ENCODE measurements around the gene KLHL13.

DNA sequence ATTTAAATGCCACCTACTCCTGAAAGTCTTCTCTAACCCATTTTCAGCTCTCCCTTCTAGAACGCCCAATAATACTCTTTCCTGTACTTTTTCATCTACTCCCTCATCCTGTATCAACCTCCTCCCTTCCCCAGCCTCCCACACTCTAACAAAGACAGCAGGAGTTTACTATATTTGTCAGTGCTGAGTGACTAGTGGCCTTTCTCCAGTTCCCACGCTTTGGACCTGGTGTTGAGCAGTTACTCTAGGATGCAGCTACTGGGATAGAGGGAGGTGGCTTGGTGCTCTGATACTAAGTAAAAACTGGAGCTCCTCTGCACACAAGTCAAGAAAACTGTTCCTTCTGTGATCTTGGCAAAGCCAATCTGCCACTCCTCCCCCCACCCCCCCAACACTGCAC lies 36.1 kb upstream of the KLHL13 start:
- TF ChIP-seq CTCF (IDR thresholded peaks at IDR 0.05; ENCODE audit: control extremely low read depth in 1 of 3, insufficient read depth in 1 of 3, low read depth in 1 of 3, low read length in 3 of 3) (no peak), EZH2 (IDR thresholded peaks at IDR 0.05; ENCODE audit: low read depth, low read length, severe bottlenecking) (no peak), CBX8 (IDR thresholded peaks at IDR 0.05; ENCODE audit: borderline replicate concordance, low read depth, low read length) (no peak), EP300 (IDR thresholded peaks at IDR 0.05; ENCODE audit: borderline replicate concordance in 1 of 2, low read depth in 2 of 2, low read length in 2 of 2) (no peak), POLR2A (IDR thresholded peaks at IDR 0.05; ENCODE audit: control extremely low read depth in 1 of 2, low read depth in 2 of 2, low read length in 2 of 2) (no peak), TCF12 (IDR thresholded peaks at IDR 0.05; ENCODE audit: low read depth, low read length) (no peak), ATF3 (IDR thresholded peaks at IDR 0.05; ENCODE audit: insufficient read depth, low read depth, low read length) (no peak), RFX5 (IDR thresholded peaks at IDR 0.05; ENCODE audit: borderline replicate concordance, low read depth, low read length) (no peak), GABPA (IDR thresholded peaks at IDR 0.05; ENCODE audit: borderline replicate concordance, insufficient read depth, low read length) (no peak), RXRA (IDR thresholded peaks at IDR 0.05; ENCODE audit: insufficient read depth, low read depth, low read length) (no peak), MAFK (IDR thresholded peaks at IDR 0.05; ENCODE audit: low read depth, low read length) (no peak)

Measured in H1 (cell line).